Transverse colon (tissue), 4 donors: ENCODE results near the gene PLA2G4D. TPM values are rescaled to one million over a fixed set of nuclear protein-coding genes. Genes with fewer than 3 reads are reported as not detected.

ENCODE experiments used
- DNase-seq: peaks from one replicate; pipeline ENCODE4 v3.0.0-alpha.2; 2019
- H3K27ac ChIP-seq, 4 donors: fragments of 200-600 bp; sonication (generic); 2 replicates each; pipeline ENCODE4 v1.5.1; 2016 to 2018; ENCODE audit warnings: inconsistent platforms in 4 of 4
- H3K27me3 ChIP-seq: fragments of 200-600 bp; sonication (generic); 2 replicates; pipeline ENCODE4 v1.5.1; 2017; ENCODE audit warnings: inconsistent platforms
- H3K36me3 ChIP-seq, 4 donors: fragments of 200-600 bp; sonication (generic); 2 replicates each; pipeline ENCODE4 v1.5.1; 2017 to 2019; ENCODE audit warnings: inconsistent platforms in 4 of 4
- H3K4me1 ChIP-seq, 4 donors: fragments of 200-600 bp; sonication (generic); 2 replicates each; pipeline ENCODE4 v1.5.1; 2017 to 2020; ENCODE audit warnings: inconsistent platforms in 4 of 4
- H3K4me3 ChIP-seq, 4 donors: fragments of 200-600 bp; sonication (generic); 1 replicate in 1 of 4; 2 replicates in 3 of 4; pipeline versions ENCODE4 v1.5.1 to v1.6.1; 2017 to 2019; ENCODE audit warnings: inconsistent platforms in 4 of 4
- H3K9me3 ChIP-seq, 2 donors: fragments of 200-600 bp; sonication (generic); 2 replicates each; pipeline ENCODE4 v1.5.1; 2017 to 2019; ENCODE audit warnings: inconsistent platforms in 2 of 2
- CTCF ChIP-seq, 5 experiments: fragments of 200-600 bp in 3 of 5; fragments of 450-650 bp in 2 of 5; sonication (generic) in 3 of 5; IDR thresholded peaks; 1 replicate in 2 of 5; 2 replicates in 3 of 5; pipeline ENCODE4 v1.5.1; 2016 to 2017; ENCODE audit warnings: antibody characterized with exemption in 5 of 5, inconsistent platforms in 3 of 5, mild to moderate bottlenecking in 2 of 5, moderate library complexity in 1 of 5
- EP300 ChIP-seq: sonication (generic); formaldehyde crosslinking; IDR thresholded peaks from one replicate; pipeline ENCODE4 v1.6.1; 2017; ENCODE audit warnings: antibody characterized with exemption, low read depth
- POLR2A ChIP-seq: fragments of 450-650 bp; IDR thresholded peaks from one replicate; pipeline ENCODE4 v1.6.1; 2016; ENCODE audit warnings: antibody characterized with exemption, mild to moderate bottlenecking, moderate library complexity
- POLR2AphosphoS5 ChIP-seq, 3 donors: sonication (generic); formaldehyde crosslinking; IDR thresholded peaks; one replicate each; pipeline ENCODE4 v1.6.1; 2016; ENCODE audit warnings: antibody characterized with exemption in 3 of 3
- WGBS, 2 donors: methylation state at CpG; one replicate each; pipeline ENCODE4 v1.1.5; 2018; ENCODE audit warnings: low coverage in 1 of 2; 5-methylcytosine and 5-hydroxymethylcytosine counted together
- in situ Hi-C, 4 donors: fragments of 200-750 bp; cut with MboI; loops; one replicate each; pipeline versions ENCODE4 v1.15.0 to v1.15.1; 2017; ENCODE audit warnings: low sequenced_read_pairs in 3 of 4, low pct_ligation_motif_present in 1 of 4, low pct_unique_long_range_greater_than_20kb in 1 of 4
- intact Hi-C: fragments of 100-400 bp; cut with DNase I; formaldehyde crosslinking; loops from one replicate; pipeline ENCODE4 v1.15.1; 2023; ENCODE audit warnings: low total_unique reads
- total RNA-seq, 4 donors: library from RNA; depleted of rRNA; stranded (reverse); fragments of >200 nt; gene quantifications; one replicate each; pipeline ENCODE4 v1.1.0, GENCODE V29; 2016

The PLA2G4D gene
- total RNA-seq, 4 donors from 2014 or later: 0.16 TPM; not detected in 3

- H3K9me3 ChIP-seq: no peaks in the 10 kb centered on the region
- DNase-seq: no peak
- TF ChIP-seq EP300: no peak
- H3K4me3 ChIP-seq: no peak overlapping the region
- WGBS, 2 donors: 89 to 92% methylated on average over 3 to 11 of the region's 11 CpGs
- H3K27ac ChIP-seq: no peak overlapping the region
- peaks cover 7 to 41% (median 22%) of the 10 kb centered on the region in 4 donors for H3K4me1 ChIP-seq
- no peaks in the 10 kb centered on the region for H3K27me3 ChIP-seq
- in situ Hi-C loops: no loop called here
- H3K36me3 ChIP-seq: no peaks in the 10 kb centered on the region
- intact Hi-C loops: no loop called here
Observed at GRCh38 chr15:42104095-42104891, 9.9 kb upstream of the PLA2G4D start.

- Histone ChIP-seq H3K27me3 (no peaks in the 10 kb centered on the region), H3K4me1 (peaks cover 7 to 33% (median 22%) of the 10 kb centered on the region in 4 donors), H3K4me3 (no peak overlapping the region), H3K36me3 (no peaks in the 10 kb centered on the region), H3K27ac (no peak overlapping the region), H3K9me3 (no peaks in the 10 kb centered on the region)
- WGBS, 2 donors: 61 to 63% methylated on average over 2 to 6 of the region's 6 CpGs
- intact Hi-C loops: no loop called here
- DNase-seq: no peak
- in situ Hi-C loops: no loop called here
- TF ChIP-seq POLR2A (no peak), POLR2AphosphoS5 (IDR thresholded peaks at IDR 0.05) (no peak), CTCF (IDR thresholded peaks at IDR 0.05) (no peak), EP300 (no peak)
Observed at GRCh38 chr15:42102646-42103235, 8.4 kb upstream of the PLA2G4D start.

- intact Hi-C loops (no loop called here), in situ Hi-C loops (no loop called here)
- Histone ChIP-seq H3K9me3 (no peaks in the 10 kb centered on the region), H3K36me3 (no peaks in the 10 kb centered on the region), H3K4me3 (no peak overlapping the region), H3K4me1 (peaks cover 7 to 26% (median 17%) of the 10 kb centered on the region in 4 donors), H3K27ac (no peak overlapping the region), H3K27me3 (no peaks in the 10 kb centered on the region)
- WGBS, 2 donors: 59 to 83% methylated on average over 1 of the region's 1 CpG
- no peak for DNase-seq
- TF ChIP-seq EP300: no peak
- no peak for TF ChIP-seq POLR2AphosphoS5 (IDR thresholded peaks at IDR 0.05)
- TF ChIP-seq POLR2A: no peak
- no peak for TF ChIP-seq CTCF (IDR thresholded peaks at IDR 0.05)
Observed at GRCh38 chr15:42101861-42102260, 7.5 kb upstream of the PLA2G4D start.

GRCh38 chr15:42100021-42100800 lies 5.8 kb upstream of the PLA2G4D start:
- intact Hi-C loops (no loop called here), in situ Hi-C loops (no loop called here)
- no peak overlapping the region for H3K27ac ChIP-seq
- TF ChIP-seq POLR2A: no peak
- no peak for TF ChIP-seq CTCF (IDR thresholded peaks at IDR 0.05)
- no peak for TF ChIP-seq EP300
- no peak overlapping the region for H3K4me3 ChIP-seq
- peaks cover 0 to 13% (median 9%) of the 10 kb centered on the region in 4 donors for H3K4me1 ChIP-seq
- H3K9me3 ChIP-seq: no peaks in the 10 kb centered on the region
- H3K27me3 ChIP-seq: no peaks in the 10 kb centered on the region
- DNase-seq: no peak
- WGBS, 2 donors: 64 to 82% methylated on average over 6 to 8 of the region's 8 CpGs
- H3K36me3 ChIP-seq: no peaks in the 10 kb centered on the region
